OCI-LY3 (cell line): ENCODE measurements around the gene TRDN.

Experiments used
- H2AFZ ChIP-seq: fragments of 200-600, 300-600 bp; shearing (Covaris generic); 2 replicates; pipeline ENCODE4 v1.6.0; 2014; ENCODE audit warnings: antibody characterized with exemption, low read depth, low read length
- H3K27ac ChIP-seq: fragments of 200-600, 300-600 bp; sonication (generic); 2 replicates; pipeline ENCODE4 v1.5.1; 2014; ENCODE audit warnings: mild to moderate bottlenecking, low read length, moderate library complexity, mixed read lengths
- H3K27me3 ChIP-seq: fragments of 200-600, 300-600 bp; sonication (generic); 2 replicates; pipeline ENCODE4 v1.6.1; 2014; ENCODE audit warnings: low read depth, low read length, mixed read lengths
- H3K36me3 ChIP-seq: fragments of 200-600, 300-600 bp; sonication (generic); replicated peaks from 2 replicates; pipeline ENCODE3; 2014; ENCODE audit warnings: low read depth, low read length, mixed read lengths
- H3K4me1 ChIP-seq: fragments of 300-600, 200-600 bp; sonication (generic); 2 replicates; pipeline ENCODE4 v1.6.1; 2014; ENCODE audit warnings: low read length, mixed read lengths
- H3K4me2 ChIP-seq: fragments of 200-600, 300-600 bp; sonication (generic); 2 replicates; pipeline ENCODE4 v1.6.1; 2014; ENCODE audit warnings: low read length, mixed read lengths
- H3K4me3 ChIP-seq: fragments of 300-600, 200-600 bp; sonication (generic); 2 replicates; pipeline ENCODE4 v1.5.1; 2014; ENCODE audit warnings: antibody characterized with exemption, mild to moderate bottlenecking, low read length, moderate library complexity
- H3K79me2 ChIP-seq: fragments of 300-600, 200-600 bp; shearing (Covaris generic); 2 replicates; pipeline ENCODE4 v1.6.1; 2014; ENCODE audit warnings: mild to moderate bottlenecking, low read length, mixed read lengths
- H3K9ac ChIP-seq: fragments of 300-600, 200-600 bp; shearing (Covaris generic); 2 replicates; pipeline ENCODE4 v1.6.0; 2014; ENCODE audit warnings: mild to moderate bottlenecking, low read length, moderate library complexity
- H3K9me3 ChIP-seq: fragments of 200-600, 300-600 bp; shearing (Covaris generic); 2 replicates; pipeline ENCODE4 v1.6.1; 2014; ENCODE audit warnings: low read length, mixed read lengths; ENCODE audit not compliant: insufficient read depth
- H4K20me1 ChIP-seq: fragments of 200-600, 300-600 bp; sonication (generic); 2 replicates; pipeline ENCODE4 v1.6.1; 2016; ENCODE audit warnings: low read length, mixed read lengths; ENCODE audit not compliant: insufficient read depth
- CTCF ChIP-seq: fragments of 200-600, 300-600 bp; sonication (generic); IDR thresholded peaks from 2 replicates; pipeline ENCODE4 v1.5.1; 2014; ENCODE audit warnings: antibody characterized with exemption, low read length, low read depth
- EZH2phosphoT487 ChIP-seq: fragments of 200-600 bp; shearing (Covaris generic); IDR thresholded peaks from 2 replicates; pipeline ENCODE4 v1.6.1; 2018; ENCODE audit warnings: antibody characterized with exemption, mixed run types, low read depth

The TRDN gene

GRCh38 chr6:123398072-123398471 is 238.7 kb downstream of the TRDN start:
- H3K27me3 ChIP-seq: no peaks in the 10 kb centered on the region
- TF ChIP-seq CTCF (no peak), EZH2phosphoT487 (no peak)
- H3K4me3 ChIP-seq: no peak overlapping the region
- no peaks in the 10 kb centered on the region for H3K36me3 ChIP-seq
- no peak overlapping the region for H3K4me2 ChIP-seq
- no peak overlapping the region for H3K9ac ChIP-seq
- H3K9me3 ChIP-seq: no peaks in the 10 kb centered on the region
- no peaks in the 10 kb centered on the region for H4K20me1 ChIP-seq
- H3K4me1 ChIP-seq: no peaks in the 10 kb centered on the region
- H3K79me2 ChIP-seq: no peaks in the 10 kb centered on the region
- no peak overlapping the region for H2AFZ ChIP-seq
- no peak overlapping the region for H3K27ac ChIP-seq

- Histone ChIP-seq H3K27me3 (no peaks in the 10 kb centered on the region), H4K20me1 (no peaks in the 10 kb centered on the region), H2AFZ (no peak overlapping the region), H3K4me3 (no peak overlapping the region), H3K36me3 (no peaks in the 10 kb centered on the region), H3K9me3 (no peaks in the 10 kb centered on the region), H3K27ac (no peak overlapping the region), H3K9ac (no peak overlapping the region), H3K4me1 (no peaks in the 10 kb centered on the region), H3K4me2 (no peak overlapping the region), H3K79me2 (no peaks in the 10 kb centered on the region)
- TF ChIP-seq CTCF (peak; percentile 40), EZH2phosphoT487 (no peak)
Measured at GRCh38 chr6:123393331-123393730, 243.4 kb downstream of the TRDN start.

- H3K4me1 ChIP-seq: no peaks in the 10 kb centered on the region
- no peak overlapping the region for H3K9ac ChIP-seq
- H3K36me3 ChIP-seq: no peaks in the 10 kb centered on the region
- no peak overlapping the region for H3K4me2 ChIP-seq
- no peaks in the 10 kb centered on the region for H4K20me1 ChIP-seq
- TF ChIP-seq CTCF: no peak
- TF ChIP-seq EZH2phosphoT487: no peak
- no peaks in the 10 kb centered on the region for H3K79me2 ChIP-seq
- no peaks in the 10 kb centered on the region for H3K9me3 ChIP-seq
- H2AFZ ChIP-seq: no peak overlapping the region
- H3K4me3 ChIP-seq: no peak overlapping the region
- no peaks in the 10 kb centered on the region for H3K27me3 ChIP-seq
- no peak overlapping the region for H3K27ac ChIP-seq
Measured at GRCh38 chr6:123383718-123384117, 253.0 kb downstream of the TRDN start.

GRCh38 chr6:123380257-123380656 is 256.5 kb downstream of the TRDN start:
- Histone ChIP-seq H2AFZ (no peak overlapping the region), H3K4me1 (no peaks in the 10 kb centered on the region), H3K79me2 (no peaks in the 10 kb centered on the region), H3K4me3 (peak overlapping the region; percentile 29; the same call in 1 of the 2 replicates), H3K9ac (no peak overlapping the region), H3K9me3 (no peaks in the 10 kb centered on the region), H4K20me1 (no peaks in the 10 kb centered on the region), H3K4me2 (peak overlapping the region; percentile 36), H3K36me3 (no peaks in the 10 kb centered on the region), H3K27me3 (no peaks in the 10 kb centered on the region), H3K27ac (no peak overlapping the region)
- TF ChIP-seq EZH2phosphoT487 (no peak), CTCF (peak; percentile 45)
